Stimulated activated CD8-positive, alpha-beta memory T cell treated with anti-CD3 and anti-CD28 coated beads, Interleukin-12 subunit alpha, Interleukin-12 subunit beta, amount 100 ng/mL, for 4 hours (primary cell): Measurements from ENCODE around the gene LIN28B.
"Not testable (repeated sequence)": the region's sequence is repeated elsewhere in the genome, so short reads cannot be mapped to it uniquely, and the experiment has no call there.

Experiments used
- DNase-seq: peaks from one replicate; pipeline ENCODE4 v3.0.0-alpha.2; 2020; ENCODE audit warnings: low read depth

LIN28B gene, protein sequence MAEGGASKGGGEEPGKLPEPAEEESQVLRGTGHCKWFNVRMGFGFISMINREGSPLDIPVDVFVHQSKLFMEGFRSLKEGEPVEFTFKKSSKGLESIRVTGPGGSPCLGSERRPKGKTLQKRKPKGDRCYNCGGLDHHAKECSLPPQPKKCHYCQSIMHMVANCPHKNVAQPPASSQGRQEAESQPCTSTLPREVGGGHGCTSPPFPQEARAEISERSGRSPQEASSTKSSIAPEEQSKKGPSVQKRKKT

GRCh38 chr6:104956731-104957294 lies at the start of gene LIN28B:
LIN28B (plus strand) TSS chr6:104957107; CDS start chr6:104957251, 144 bp downstream.
- DNase-seq: no peak

GRCh38 chr6:104908031-104908887 lies 48.6 kb upstream of the LIN28B start:
- DNase-seq: no peak

DNA sequence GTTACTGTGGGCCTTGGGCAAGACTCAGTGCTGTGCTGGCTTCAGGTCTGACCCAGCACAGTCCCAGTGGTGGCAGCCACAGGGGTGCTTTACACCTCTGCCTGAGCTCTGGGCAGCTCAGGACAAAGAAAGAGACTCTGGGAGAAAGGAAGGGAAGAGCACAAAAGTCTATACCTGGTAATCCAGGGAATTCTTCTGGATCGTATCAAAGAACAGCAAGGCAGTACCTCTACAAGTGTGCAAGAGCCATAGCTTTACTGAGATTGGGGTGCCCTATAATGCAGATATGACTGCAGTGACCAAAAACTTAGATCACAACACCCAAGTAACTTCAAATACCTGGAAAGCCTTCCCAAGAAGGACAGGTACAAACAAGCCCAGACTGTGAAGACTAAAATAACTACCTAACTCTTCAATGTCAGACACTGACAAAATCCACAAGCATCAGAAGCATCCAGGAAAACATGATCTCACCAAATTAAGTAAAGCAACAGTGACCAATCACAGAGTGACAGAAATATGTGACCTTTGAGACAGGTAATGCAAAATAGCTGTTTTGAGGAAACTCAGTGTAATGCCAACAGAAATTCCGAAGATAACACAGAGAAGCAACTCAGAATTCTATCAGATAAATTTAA lies 47.9 kb upstream of the LIN28B start:
- DNase-seq: no peak

- DNase-seq: no peak
Observed at GRCh38 chr6:104921896-104922295, 35.0 kb upstream of the LIN28B start.

GRCh38 chr6:104928141-104928540 lies 28.8 kb upstream of the LIN28B start:
- no peak for DNase-seq

DNA sequence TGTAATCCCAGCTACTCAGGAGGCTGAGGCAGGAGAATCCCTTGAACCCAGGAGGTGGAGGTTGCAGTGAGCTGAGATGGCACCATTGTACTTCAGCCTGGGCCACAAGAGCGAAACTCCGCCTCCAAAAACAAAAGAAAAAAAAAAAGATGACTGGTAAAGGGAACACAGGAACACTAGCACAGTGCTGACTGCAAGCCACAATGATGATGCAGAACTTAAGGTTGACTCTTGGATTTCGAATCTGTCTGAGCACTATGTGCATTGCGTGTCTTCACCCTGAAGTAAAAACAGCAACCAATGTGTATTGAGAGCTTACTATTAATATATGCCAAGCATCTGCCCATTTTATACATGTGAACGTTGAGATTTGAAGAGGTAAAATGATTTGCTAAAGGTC lies 27.6 kb upstream of the LIN28B start:
- DNase-seq: no peak

DNA sequence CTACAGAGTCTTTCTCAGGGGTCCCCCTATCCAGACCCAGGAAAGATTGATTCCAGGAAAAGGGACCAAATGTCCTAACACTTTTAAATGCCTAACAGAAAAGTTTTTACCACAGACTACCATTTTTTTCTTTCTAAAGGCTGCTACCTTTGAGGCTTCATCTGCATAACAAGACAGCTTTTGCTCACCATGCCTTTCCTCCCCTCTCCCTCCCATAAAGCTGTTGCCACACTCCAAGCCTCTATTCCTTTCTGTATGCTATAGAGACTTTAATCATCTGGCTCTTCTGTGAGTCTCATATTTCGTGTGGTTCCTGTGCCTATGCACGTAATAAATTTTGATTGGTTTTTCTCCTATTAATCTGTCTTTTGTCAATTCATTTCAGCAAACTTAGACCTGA lies 26.0 kb upstream of the LIN28B start:
- no peak for DNase-seq

GRCh38 chr6:104936766-104937535 lies 20.0 kb upstream of the LIN28B start:
- DNase-seq: no peak

DNA sequence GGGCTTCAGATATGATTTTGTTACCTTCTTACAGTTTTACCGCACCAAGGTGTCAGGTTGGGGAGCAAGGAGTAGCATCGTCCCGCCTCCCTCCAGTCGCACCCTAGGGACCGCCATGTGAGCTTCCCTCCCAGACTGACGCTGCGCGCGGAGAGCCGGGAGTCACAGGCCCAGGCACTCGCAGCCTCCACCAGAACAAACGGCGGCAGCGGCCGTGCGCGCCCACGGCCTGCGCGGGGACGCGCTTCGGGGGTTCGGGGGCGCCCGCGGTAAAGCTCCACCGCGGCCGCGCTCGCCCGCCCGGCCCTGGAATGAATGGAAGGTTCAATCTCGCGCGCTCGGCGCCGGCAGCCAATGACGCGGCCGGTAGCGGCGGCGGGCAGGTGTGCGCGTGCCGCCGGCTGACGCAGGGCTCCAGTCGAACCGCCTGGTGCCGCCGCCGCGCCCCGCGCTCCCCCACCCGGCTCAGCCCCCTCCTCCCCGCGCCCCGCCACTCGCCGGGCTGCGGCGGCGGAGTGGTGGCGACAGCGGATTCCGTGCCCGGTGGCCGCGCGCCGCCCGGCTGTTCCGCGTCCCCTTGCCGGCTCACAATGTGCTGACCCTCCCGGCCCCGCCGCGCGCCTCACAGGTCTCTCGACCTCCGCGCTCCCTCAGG lies 16.5 kb upstream of the LIN28B start:
- DNase-seq: no peak

DNA sequence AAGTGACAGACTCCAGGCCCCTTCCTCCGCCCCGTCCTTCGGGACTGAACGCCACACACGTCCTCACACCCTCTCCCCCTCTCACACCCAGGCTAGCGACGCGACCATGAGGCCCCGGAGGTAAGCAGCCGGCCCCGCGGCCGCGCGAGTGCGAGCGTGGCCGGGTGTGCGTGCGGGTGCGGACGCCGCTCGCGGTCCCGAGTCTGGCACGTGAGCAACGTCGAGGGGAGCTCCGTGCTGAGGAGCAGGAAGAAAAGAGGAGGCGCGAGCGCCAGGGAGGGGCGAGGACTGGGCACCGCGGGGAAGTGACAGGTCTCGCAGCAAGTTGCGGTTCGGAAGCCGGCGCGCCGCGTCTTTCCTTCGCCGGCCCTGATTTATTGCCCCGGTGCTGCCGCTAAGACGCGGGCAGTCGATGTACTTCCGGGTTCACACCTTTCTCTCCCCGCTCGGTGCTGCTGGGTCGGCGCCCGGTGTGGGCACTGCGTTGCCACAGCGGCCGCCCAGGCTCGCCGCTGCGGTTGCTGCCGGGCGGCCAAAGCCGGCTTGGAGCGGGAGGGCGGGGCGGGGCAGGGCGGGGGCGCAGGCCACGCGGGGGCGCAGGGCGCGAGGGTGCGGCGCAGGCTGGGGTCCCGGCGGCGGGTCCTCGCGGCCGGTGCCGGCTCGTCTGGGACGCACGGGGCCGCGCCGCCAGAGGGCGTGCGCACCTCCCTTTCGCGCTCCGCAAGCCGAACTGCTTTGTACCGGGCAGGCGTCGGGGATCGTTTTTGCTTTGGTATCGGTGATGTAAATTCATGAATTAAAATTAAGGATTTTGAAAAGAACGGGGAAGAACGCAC lies 15.8 kb upstream of the LIN28B start:
- no peak for DNase-seq

DNA sequence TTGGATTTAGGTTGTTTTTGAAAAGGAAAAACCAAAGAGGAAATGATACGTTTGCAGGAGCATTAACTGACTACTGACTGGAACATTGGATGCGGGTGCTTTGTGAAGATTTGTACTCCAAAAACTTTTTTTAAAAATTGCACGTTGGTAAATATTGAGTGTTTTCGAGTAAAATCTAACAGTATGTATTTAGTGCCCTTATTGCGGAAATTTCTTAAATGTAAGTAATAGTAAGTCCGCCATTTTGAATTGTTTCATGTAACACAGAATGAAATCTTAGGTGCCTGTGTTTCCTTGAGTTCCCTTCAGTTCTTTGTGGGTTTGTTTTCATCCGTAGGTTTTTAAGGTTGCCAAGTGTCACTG lies 15.2 kb upstream of the LIN28B start:
- no peak for DNase-seq

- no peak for DNase-seq
Observed at GRCh38 chr6:104943781-104944180, 13.1 kb upstream of the LIN28B start.

DNA sequence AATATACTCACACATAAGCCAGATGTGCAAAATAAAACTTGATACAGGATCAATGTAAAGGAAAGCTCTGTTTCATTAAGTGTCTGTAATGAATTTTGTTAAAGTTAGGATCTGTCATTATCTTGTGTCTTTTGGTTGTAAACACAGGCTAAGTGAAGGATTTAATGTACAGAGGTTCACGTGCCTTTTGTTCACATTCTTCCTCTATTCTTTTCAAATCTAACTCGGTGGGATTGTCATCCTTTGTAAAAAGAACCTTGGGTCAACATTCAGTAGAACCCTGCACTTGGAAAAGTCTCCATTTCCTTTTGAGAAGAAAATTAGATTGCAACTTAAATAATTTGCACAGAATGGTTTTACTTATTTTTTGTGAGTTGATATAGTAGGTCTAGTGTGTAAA lies 7.7 kb upstream of the LIN28B start:
- DNase-seq: no peak

DNA sequence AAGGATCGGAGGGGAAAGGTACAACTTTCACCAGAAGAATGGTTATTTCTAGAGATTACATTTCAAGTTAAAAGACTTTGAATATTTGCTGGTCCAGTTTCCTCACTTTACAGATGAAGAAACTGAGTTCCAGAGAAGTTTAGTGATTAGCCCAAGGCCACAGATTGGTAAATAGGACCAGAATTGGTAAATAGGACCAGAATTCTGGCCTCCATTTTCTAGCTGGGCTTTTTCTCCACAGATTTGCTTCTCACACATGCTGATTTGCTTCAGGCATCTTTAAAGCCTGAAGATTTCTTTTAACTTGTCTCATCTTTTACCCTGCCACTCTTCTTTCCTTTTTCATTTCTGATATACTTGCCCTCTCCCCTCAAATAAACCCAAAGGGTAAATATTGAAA lies 5.2 kb upstream of the LIN28B start:
- DNase-seq: no peak

DNA sequence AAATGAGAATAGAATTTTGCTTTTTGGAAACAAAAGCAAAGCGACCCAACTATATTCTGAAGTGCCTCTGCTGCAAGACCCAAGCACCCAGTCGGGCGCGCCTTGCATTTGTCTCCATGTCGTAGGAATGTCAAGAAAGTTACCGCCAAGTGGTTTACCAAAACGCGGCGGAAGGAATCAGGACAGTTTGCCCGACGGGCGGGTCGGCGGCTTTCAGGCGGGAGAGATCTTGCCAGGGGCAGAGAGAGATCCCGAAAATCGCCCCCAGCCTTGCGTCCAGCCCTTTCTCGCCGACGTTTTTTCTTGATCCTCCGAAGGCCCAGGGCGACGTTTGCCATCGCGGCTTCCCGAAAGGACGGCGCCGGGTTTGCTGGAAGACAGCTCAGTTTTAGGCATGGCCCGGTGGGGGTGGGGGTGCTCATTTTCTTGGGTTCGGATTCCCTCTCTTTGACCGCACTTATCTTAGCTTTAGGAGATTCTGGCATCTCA lies 4.0 kb upstream of the LIN28B start:
- no peak for DNase-seq

DNA sequence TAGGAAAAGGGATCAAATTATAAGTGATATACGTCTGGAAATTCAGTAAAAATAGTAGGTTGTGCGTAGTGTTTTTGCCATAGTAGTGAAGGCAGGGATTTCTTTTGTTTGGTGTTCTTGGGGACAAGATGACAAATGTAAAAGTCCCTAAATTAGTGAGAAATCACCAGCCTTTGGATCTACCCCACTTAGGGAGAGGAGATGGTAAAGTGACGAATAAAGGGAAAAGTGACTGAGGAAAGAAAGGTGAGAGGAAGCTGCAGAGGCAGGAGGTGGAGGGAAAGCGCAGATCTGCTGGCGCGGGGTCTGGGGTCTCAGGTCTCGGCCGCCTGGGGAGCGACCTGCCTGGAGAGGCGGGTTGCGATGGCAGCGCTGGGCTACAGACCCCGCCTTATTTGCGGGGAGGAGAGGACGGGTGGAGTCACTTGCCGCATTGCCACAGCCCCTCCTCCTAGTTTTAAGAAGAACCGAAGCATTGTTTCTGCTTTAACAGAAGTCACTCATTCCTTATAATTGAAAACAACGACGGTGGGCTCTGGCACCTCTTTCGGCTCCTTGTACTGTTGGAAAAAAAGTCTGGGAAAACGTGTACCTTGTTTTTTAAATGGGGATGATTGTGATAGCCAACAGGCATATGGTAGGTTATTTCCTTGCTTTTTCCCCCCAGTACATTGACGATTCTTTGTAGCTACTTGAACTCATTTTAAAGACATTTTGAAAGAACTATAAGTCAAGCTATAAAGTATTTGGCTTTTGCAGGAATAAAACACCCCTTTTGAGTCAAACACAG lies 3.3 kb upstream of the LIN28B start:
- DNase-seq: not testable (repeated sequence)

GRCh38 chr6:104954190-104954797 lies 2.6 kb upstream of the LIN28B start:
- no peak for DNase-seq

DNA sequence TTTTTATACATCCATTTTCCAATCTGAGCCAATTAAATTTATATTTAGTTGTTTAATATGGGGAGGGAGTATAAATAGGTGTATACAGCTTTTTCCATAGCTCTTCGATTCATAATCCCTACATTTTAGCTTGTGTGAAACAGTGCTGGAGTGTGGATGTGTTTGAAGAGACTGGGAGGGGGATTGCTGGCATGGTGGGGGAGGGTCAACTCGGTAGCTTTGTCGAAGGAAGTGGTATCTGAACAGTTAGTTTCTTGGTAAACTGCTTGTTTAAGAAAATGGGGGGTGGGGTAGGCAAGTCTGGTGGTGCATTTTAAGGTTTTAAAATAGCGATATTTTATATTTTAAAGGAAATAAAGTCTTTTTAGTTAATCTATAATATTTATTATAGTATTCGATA lies 1.4 kb upstream of the LIN28B start:
- DNase-seq: no peak
